Measurements from ENCODE around the gene ADGRG7.

ADGRG7 gene

DNA sequence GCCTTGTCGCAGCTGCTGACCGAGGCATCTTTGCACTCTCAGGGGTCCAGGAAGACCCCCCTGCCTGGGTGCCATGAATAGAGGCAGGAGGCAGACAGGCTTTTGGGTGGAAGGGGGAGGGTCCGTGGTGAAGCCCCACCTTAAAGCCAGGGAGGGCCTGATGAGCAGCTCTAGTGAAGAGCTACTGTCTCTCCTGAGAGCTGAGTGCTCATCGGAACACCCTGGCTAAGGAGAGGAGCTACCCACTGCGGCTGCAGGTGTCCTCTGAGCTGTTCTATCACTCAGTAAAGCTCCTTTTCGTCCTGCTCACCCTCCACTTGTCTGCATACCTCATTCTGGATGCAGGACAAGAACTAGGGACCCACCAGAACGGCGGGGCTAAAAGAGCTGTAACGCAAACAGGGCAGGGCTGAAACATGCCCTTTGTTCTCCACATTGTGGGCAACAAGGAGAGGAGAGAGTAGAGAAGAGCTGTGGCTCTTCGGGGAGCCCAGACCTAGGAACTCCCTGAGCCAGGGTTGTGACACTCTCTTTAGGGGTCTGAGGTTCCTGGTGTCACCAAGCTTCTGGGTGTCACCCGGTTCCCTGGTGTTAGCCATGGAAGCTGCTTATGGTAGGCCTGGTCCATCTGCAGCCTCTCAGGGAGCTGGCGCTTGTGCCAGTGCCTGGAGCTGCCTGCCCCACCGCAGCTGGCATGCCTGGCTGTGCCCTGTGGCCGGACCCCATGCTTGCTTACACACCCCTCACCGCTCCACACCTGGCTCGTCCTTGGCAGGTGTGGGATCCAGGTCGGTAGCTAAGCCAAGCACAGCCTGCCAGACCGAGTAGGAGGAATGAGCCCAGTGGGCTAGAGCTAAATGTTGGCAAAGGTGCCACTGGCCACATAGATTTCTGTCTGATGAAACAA is 73.7 kb downstream of the ADGRG7 start:
- no peak overlapping the region for H3K4me3 ChIP-seq (ENCODE audit: low read length)
- TF ChIP-seq, protein P1, sequence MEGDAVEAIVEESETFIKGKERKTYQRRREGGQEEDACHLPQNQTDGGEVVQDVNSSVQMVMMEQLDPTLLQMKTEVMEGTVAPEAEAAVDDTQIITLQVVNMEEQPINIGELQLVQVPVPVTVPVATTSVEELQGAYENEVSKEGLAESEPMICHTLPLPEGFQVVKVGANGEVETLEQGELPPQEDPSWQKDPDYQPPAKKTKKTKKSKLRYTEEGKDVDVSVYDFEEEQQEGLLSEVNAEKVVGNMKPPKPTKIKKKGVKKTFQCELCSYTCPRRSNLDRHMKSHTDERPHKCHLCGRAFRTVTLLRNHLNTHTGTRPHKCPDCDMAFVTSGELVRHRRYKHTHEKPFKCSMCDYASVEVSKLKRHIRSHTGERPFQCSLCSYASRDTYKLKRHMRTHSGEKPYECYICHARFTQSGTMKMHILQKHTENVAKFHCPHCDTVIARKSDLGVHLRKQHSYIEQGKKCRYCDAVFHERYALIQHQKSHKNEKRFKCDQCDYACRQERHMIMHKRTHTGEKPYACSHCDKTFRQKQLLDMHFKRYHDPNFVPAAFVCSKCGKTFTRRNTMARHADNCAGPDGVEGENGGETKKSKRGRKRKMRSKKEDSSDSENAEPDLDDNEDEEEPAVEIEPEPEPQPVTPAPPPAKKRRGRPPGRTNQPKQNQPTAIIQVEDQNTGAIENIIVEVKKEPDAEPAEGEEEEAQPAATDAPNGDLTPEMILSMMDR (conservative IDR thresholded peaks at IDR 0.05; ENCODE audit: low read depth, low read length), result no peak
- DNase-seq (ENCODE audit: low read depth), result no peak

DNA sequence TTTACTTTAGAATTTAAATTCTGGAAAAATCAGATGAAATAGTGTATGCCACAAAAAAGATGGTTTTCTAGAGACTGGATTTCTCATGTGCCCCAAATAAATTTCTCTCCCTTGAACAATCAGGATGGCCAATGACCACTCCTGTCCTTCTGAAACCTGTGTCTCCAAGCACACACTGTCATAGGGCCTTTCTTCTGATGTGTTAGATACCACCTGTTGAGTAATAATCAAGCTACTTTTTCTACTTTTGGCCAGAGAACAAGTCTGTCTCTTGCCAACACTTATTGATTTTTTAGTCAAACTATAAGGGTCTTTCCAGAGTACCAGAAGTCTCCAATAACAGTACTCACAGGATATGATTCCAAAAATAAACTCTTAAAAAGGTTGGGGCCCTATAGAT is 83.8 kb downstream of the ADGRG7 start:
- no peak for DNase-seq (ENCODE audit: low read depth)
- H3K4me3 ChIP-seq (ENCODE audit: low read length), result no peak overlapping the region
- TF ChIP-seq, protein P1 (conservative IDR thresholded peaks at IDR 0.05; ENCODE audit: low read depth, low read length), result no peak

DNA sequence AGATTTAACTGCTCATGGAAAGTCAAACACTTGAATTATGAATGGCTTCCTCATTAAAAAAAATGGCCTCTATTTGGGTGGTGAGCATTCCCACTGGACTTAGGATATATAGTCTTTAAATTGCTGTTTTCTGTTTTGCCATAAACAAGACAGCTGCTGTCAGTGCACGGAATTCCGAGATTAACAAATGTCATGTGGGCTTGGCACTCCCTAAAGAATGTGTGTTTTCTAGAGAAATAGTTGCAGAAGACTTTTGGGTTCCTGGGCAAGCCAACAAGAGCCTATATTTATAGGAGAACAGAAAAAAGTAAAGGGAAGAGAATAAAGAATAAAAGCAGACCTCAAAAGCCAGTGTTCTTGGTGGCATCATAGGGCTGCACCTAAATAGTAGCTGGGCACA is 86.3 kb downstream of the ADGRG7 start:
- no peak overlapping the region for H3K4me3 ChIP-seq (ENCODE audit: low read length)
- no peak for DNase-seq (ENCODE audit: low read depth)
- TF ChIP-seq, protein P1 (conservative IDR thresholded peaks at IDR 0.05; ENCODE audit: low read depth, low read length), result no peak

DNA sequence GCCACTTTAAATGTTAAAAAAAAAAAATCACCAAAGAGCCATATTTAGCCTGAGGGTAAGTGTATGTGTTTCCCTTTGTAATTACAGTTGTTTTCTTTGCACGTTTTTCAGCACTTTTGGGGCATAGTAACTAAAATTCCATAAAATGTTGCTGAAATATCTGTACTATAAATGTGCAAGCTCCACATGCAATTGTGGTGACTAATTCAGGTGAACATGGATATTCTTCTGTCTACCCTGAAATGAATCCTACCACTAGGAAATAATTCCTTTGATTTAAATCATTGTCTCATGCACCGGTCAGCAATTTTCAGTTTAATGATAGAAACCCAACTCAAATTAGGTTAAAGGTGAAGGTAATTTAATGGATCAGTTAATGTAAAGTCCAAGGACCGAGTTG is 86.8 kb downstream of the ADGRG7 start:
- H3K4me3 ChIP-seq (ENCODE audit: low read length), result no peak overlapping the region
- DNase-seq (ENCODE audit: low read depth), result no peak
- TF ChIP-seq, protein P1 (conservative IDR thresholded peaks at IDR 0.05; ENCODE audit: low read depth, low read length), result no peak

DNA sequence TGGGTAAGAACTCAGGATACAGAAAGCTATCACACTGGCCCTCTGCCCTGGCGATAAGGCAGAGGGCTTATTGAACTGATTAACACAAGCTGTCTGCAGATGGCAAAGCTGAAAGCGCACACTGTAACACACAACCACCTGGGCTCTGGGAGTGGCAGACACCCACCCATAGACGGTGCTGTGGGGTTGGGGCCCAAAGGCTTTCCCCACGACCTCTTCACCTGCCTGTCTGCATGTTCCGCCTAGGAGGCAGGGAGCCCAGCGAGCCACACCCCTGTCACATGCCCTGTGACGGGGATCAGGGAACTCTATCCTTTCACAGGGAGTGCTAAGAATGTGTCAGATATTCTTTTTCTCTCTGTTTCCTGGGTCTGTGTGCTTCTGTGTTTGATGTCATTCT is 87.8 kb downstream of the ADGRG7 start:
- DNase-seq (ENCODE audit: low read depth), result no peak
- TF ChIP-seq, protein P1 (conservative IDR thresholded peaks at IDR 0.05; ENCODE audit: low read depth, low read length), result no peak
- H3K4me3 ChIP-seq (ENCODE audit: low read length), result no peak overlapping the region

DNA sequence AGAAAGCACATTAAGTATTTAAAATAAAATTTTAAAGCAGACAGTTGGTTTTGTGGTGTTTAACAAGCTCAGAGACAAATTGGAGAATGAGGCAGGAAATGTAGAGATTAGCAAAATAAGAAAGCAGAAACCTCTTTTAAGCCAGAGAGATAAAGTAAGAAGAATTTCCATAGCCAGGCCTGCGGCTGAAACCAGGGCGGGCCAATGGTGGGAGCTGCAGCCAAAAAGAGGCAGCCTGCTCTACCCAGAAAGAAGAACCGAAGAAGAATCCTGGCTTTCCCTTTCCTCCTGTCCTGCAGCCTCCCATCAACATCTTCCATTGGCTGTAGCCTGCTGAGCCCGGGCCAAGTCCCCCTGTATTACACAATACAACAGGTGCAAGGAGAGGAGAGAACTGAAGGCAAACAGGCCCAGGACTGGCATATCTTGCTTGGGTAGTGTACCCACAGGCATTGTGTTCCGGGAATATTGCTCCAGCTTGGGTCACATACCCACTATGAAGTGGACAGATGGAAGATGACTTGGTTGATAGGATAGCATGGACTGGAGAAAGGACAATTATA is 88.4 kb downstream of the ADGRG7 start:
- no peak overlapping the region for H3K4me3 ChIP-seq (ENCODE audit: low read length)
- DNase-seq (ENCODE audit: low read depth), result no peak
- TF ChIP-seq, protein P1 (conservative IDR thresholded peaks at IDR 0.05; ENCODE audit: low read depth, low read length), result no peak

DNA sequence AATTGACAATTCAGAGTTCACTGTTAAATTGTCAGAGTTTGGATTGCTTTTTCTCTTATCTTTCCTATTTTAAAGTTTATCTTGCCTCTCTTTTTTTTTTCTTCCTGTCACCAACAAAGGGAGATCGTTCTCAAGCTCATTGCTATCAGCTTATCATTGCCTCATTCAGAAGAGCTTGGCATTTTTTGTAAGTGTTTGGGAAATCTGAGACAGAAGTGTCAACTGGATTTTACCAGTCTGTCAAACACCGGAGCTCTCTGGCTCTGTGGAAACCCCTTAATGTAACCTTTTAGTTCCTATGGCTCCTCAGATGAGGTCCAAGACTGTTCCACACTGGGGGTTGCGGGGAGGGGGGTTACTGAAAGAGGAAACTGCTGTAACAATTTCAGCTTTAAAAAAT is 89.3 kb downstream of the ADGRG7 start:
- TF ChIP-seq, protein P1 (conservative IDR thresholded peaks at IDR 0.05; ENCODE audit: low read depth, low read length), result no peak
- no peak for DNase-seq (ENCODE audit: low read depth)
- H3K4me3 ChIP-seq (ENCODE audit: low read length), result no peak overlapping the region

Measured in retinal pigment epithelial cell (primary cell).